NCI-H1417 treated with DMSO at 0.1 percent for 48 hours (cell line): ENCODE measurements around the gene NR4A3.
A peak's percentile ranks its signal among the peaks of the same experiment; 100 is the strongest.

Experiments
- DNase-seq: peaks from one replicate; lab custom pipeline; 2025; lab: John Stamatoyannopoulos, UW

NR4A3 gene

DNA sequence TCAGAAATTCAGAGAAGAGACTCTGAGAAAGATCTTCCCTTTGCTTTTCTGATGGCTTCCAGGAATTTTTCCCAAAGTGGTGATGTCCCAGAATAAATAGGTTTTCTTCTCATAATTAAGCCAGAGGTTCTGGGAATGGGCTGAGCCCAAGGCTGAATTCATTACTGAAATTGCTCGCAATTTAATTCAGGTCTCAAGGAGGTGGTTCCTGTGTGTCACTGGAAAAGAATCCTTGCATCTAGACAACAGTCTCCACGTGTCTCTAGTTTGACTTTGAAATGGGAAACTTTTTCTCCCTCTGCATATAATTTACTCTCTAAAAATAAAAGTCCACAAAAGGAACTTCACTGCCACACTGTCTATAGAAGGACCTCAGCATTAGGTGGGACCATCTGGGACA, 57.0 kb downstream of the NR4A3 start:
- no peak for DNase-seq

GRCh38 chr9:99881769-99882168, 60.1 kb downstream of the NR4A3 start:
- DNase-seq = no peak

DNA sequence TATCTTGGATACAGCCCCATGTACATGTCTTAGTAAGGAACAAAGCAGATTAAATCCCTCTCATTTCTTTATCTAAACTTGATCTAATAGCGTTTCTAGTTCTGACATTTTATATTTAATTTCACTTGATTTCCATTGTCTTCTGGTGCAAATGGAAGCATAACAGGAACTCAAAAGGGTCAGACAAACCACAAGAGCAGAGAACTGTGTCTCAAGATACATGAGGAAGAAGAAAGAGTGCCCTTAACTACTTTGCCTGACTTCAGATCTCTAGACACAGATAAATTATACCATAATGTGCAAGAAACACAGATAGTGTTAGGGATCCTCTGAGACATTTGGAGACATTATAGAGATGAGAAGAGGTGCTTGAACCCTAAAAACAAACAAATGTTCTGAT, 64.1 kb downstream of the NR4A3 start:
- DNase-seq = no peak

DNA sequence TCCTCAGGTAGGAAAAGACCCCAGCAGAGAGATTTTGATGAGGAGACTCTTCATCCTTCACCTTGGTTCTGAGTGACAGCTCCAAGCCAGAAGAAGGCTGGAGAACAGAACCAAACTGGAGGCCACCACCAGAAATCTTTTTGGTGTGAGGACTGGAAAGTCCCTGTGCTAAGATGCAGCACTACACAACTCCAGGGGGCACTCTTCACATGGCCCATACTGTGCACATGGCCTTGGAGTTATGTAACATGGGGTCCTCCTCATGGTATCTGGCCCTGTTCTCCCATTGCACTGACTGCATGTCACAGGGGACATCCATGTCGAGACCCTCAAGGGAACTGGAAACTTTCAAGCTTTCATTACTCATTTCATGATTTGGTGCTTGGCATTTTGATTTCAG, 67.4 kb downstream of the NR4A3 start:
- DNase-seq = no peak

GRCh38 chr9:99894826-99895225, 73.1 kb downstream of the NR4A3 start:
- DNase-seq = no peak

DNA sequence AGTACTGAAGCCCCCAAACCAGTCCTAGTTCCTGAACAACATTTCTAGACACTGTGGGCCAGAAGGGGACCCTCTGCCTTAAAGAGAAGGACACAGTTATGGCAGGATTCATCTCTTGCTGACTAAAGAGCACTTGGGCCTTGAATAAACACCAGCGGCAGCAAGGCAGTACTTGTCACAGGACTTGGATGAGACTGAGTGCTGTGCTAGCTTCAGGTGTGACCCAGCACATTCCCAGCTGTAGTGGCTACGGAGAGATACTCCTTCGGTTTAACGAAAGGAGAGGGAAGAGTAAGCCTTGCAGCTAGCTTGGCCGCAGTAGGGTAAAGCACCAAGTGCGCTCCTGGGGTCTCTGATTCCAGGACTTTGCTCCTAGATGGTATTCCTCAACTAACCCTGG, 73.8 kb downstream of the NR4A3 start:
- no peak for DNase-seq

- DNase-seq = no peak
These were observed 74.4 kb downstream of the NR4A3 start for GRCh38 chr9:99896119-99896518.

GRCh38 chr9:99903393-99903792, 81.7 kb downstream of the NR4A3 start:
- DNase-seq = no peak

GRCh38 chr9:99905833-99906402, 84.2 kb downstream of the NR4A3 start:
- no peak for DNase-seq

- DNase-seq = peak; percentile 80
These were observed 84.9 kb downstream of the NR4A3 start, which contains the start of gene STX17 for GRCh38 chr9:99906403-99907207. STX17 (plus strand) TSS chr9:99906654; CDS start chr9:99915240, 8,586 bp downstream.

DNA sequence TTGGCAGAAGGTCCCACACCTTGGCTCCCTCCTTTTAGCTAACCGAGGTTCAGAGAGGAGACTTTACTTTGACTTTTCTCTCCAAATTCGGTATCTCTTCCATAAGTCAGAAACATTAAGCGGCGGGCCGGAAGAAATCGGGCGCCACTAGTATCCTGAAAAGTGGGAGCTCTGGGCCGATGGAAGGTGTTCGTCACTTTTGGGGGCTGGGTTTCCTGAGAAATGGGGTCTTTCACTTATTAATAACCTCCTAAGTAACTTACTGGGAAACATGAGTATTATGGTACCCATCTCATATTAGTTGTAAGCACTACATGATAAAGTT, 85.5 kb downstream of the NR4A3 start:
- no peak for DNase-seq

DNA sequence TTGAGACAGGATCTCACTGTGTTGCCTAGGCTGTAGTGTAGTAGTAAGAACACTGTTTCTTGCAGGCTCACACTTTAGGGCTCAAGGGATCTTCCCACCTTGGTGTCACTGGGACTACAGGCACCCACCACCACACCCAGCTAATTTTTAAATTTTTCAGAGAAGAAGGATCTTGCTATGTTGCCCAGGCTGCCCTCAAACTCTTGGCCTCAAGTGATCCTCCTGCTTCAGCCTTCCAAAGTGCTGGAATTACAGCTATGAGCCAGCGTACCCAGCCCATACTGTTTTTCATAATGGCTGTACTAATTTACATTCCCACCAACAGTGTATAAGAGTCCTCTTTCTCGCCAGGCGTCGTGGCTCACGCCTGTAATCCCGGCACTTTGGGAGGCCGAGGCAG, 89.9 kb downstream of the NR4A3 start:
- no peak for DNase-seq
